GM19452 (cell line): ENCODE data around the gene AP1B1.
"Not testable (repeated sequence)": the region's sequence is repeated elsewhere in the genome, so short reads cannot be mapped to it uniquely, and the experiment has no call there.

ENCODE experiments used
- ATAC-seq: cut with Tn5 transposase; IDR thresholded peaks from one replicate; pipeline ENCODE4 v1.9.1; 2021; ENCODE audit not compliant: unreplicated experiment

The AP1B1 gene

DNA sequence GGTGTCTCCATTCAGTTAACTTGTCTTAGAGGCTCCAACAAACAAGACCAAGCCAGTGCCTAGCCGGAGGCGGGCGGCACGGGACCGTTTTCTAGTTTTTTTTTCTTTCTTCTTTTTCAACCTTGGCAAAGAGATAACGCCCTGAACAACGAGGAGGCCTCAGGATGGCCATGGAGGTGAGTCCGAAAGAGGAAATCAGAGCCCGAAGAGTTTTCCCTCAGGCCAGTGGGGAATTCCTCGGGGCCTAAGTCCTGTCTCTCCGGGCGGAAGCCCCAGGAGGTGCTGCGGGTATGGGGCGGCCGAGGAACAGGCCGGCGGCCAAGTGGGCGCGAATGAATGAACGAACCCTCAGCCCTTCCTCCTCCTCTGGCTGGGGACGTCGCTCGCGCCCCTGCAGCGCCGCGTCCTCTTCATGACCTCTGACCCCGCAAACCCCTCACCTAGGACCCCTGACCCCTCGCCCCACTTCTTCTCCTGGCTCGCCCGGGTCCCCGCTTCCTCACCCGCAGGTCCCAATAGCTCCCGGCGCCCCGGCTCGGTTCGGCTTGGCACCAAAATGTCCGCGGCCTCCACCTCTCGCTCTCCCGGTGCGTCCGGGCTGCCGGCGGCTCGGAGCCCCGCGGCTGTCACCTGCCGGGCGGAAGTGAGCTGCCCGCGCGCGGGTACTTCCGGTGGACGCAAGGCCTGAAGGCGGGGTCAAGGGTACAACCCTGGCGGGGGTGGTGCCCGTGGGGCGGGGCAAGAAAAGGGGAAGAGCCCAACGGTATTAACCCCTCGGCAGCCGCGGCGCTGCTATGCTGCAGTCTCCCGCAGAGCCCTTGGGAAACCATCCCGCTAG, at the start of gene AP1B1:
TSS of gene AP1B1 (minus strand) at position 650 of the 838 bp plus-strand sequence. CDS start 21,327 bp downstream, outside the sequence.
- ATAC-seq: peak; percentile 71

DNA sequence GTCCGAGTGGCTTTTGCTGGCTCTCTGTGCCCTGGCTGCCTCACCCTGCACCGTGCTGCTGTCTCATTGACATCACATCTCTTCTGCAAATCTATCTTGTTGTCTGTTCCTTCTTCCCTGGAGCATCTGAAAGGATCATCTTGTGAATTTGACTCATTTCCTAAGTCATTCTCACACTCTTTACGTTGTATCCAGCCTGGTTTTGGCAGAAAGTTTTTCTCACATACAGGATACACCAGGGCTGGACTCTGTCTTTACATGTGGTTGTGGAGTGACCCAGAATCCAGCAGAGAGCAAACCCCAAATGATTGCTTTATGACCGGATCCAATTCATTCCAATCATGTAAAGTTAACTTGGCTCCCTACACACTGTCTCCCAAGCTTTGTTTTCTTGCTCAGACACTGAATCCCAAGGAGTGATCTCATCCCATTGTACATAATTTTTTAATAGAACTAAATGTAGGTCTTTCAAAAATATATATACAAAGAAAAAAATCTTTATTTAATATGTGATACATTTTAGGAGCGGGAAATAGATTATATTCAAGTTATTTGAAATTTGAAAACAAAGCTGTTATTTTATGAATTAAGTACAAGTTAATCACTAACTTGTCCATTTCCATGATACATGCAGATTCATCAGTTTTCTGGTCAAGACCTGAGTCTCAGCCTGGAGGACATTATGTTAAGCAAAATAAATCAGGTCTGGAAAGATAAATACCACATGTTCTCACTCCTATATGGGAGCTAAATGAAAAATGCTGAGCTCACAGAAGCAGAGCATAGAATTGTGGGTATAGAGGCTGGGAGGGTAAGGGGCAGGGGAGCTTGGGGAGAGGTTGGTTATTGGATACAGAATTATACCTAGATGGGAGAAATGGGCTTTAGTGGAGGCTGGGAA, 47.1 kb upstream of the AP1B1 start:
- no peak for ATAC-seq

DNA sequence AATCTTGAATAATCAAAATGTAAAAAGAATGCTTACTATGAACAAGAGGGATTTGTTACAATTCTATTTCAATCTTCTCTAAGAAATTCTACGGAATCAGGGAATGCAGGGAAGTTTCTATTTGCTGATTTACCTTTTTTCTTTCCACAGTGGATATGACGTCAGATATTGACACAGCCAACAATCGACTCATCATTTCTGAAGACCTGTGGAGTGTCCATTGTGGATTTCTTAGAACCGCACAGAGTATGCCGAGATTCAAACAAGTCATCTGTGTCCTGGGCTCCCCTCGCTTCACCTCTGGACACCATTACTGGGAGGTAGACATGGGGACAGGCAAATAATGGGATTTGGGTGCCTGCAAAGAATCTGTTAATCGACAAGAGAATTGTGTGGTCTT, 45.9 kb upstream of the AP1B1 start:
- ATAC-seq: no peak

DNA sequence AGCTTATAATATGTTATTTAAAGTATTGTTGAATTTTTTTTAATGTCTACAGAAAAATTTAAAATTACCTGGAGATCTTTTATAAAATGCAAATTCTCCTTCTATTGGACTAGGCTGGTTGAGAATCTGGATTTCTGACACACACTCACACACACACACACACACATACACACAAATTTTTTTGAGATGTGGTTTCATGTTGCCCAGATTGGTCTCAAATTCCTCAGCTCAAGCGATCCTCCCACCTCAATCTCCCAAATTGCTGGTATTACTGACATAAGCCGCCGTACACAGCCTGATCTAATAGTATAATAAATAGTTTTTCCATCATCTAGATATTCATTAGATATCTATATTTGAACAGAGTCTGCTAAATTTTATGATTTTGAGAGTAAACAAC, 45.5 kb upstream of the AP1B1 start:
- no peak for ATAC-seq

DNA sequence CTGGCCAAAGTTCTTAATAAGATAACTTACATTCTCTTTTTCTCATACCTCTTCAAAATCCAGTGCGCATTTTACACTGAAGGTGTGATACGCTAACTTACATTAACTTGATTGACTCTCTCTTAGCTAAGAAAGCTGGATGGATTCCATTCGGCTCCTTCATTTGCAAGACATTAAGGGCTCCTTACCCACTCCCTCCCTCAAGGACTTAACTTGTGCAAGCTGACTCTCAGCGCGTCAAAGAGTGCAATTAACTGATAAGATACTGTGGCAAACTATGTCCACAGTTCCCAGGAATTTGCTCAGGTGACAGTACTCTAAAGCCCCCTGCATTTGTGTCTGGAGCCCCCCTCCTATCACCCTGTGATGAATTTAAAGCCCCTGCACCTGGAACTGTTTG, 43.6 kb upstream of the AP1B1 start:
- ATAC-seq: no peak

DNA sequence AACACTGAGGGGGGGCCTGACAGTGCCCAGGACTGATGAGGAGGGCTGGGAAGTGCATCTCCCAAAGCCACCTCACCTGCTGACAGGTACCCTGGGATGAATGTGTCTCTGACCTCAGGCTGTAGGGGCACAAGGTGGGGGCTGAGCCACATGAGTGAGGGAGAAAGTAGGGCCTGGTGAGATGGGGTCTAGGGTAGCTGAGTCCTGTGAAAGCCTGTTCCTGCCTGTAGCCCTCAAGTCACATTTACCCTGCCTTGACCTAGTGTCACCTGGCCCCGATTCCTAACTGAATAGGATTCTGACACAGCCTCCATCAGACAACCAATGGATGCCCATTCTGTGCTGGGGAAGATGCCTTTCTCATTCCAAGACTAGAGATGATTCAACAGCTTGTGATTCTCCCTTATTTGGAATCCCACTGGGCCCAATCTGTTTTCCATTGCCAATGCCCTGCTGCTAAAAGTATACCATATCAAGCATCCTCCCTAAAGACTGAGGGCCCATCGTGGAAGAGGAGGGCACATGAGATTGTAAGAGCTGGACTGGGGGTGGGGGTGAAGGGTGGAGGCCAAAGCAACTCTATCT, 38.9 kb upstream of the AP1B1 start:
- ATAC-seq: no peak

DNA sequence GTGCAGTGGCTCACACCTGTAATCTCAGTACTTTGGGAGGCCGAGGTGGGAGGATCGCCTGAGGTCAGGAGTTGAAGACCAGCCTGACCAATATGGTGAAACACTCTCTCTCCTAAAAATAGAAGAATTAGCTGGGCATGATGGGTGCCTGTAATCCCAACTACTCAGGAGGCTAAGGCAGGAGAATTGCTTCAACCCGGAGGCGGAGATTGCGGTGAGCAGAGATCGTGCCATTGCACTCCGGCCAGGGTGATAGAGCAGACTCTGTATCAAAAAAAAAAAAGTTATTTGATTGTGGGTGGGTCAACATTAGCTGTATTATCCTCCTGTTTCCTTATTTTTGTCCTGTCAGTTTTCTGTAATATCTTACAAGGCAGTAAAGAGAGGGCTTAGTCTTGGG, 38.1 kb upstream of the AP1B1 start:
- no peak for ATAC-seq

DNA sequence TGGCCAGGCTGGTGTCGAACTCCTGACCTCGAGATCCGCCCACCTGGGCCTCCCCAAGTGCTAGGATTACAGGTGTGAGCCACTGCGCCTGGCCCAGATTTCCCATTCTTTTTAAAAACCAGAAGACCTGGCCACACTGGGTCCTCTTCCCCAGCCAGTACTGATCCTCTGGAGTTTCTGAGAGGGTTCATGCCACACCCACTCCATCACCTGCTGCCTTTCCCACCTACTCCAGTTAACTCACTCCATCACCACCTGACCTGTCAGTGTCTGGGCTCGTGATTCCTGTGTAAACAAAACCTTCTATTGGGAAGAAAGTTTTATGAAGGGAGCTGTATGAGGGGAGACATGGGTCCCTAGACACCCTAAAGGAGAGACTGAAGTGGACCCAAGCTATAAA, 30.3 kb upstream of the AP1B1 start:
- ATAC-seq: not testable (repeated sequence)

DNA sequence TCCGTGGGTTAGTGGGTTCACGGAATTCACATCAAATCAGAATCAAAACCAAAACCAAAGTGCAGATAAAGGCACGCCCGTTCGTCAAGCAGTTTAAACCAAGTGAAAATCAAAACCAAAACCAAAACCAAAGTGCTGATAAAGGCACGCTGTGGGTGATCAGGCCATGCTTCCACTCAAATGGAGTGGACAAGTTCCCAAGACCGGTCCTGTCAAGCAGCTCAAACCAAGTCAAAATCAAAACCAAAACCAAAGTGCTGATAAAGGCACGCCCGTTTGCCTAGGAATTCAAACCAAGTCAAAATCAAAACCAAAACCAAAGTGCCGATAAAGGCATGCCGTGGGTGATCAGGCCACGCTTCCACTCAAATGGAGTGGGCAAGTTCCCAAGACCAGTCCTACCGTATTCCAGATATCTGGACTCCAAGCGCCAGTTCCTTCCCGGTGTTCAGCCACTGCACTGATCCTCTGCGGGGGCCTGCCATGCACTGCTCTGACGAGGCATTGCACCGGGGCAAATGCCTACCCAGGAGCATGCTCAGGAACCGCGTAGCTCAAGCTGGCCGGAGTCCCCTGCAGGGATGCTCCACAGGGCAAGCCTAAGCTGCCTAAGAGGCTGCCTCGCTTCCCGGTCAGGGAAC, 26.7 kb upstream of the AP1B1 start:
- not testable (repeated sequence) for ATAC-seq

DNA sequence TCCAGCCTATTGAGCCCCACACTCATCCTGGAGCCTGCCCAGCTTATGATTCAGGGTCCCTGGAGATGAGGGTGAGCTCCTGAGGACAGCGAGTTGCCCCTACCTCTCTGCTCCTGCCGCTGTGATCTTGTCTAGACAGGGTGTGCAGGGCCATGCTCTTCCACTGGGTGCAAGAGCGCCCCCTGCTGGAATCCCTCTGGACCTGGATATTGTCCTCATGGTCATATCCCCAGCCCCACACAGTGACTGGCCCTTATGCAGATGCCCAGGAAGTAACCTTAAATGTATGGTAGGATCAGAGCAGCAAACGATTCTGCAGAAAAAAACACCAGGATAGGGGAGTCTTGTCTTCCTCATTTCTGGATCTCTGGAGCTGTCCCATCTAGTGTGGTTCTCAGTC, 24.4 kb upstream of the AP1B1 start:
- not testable (repeated sequence) for ATAC-seq

DNA sequence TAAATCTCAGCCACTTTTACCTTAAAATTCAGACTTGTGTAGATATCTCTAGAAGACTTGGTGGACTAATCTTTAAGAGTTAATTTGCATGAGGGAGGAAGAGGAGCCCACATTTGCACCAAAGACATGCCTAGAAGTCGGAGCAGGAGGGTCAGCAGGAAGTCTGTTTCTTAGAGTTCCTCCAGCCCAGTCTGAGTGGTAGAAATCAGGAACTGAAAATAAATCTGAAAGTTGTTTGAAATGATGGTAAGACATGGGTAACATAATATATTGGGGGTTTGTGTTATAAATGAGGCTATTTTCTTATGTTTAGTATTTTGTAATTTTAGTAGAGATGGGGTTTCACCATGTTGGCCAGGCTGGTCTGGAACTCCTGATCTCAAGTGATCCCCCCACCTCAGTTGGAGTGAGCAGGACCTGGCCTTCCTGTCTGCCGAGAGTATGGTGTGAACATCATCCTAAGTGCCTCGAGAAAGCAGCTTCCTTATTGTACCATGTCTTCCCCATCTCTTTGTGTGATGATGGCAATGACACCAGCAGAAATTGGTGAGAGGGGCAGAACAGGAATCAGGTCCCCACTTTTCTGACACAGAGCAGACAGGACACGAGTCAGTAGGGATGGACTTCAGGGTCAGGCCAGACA, 23.3 kb upstream of the AP1B1 start:
- not testable (repeated sequence) for ATAC-seq

DNA sequence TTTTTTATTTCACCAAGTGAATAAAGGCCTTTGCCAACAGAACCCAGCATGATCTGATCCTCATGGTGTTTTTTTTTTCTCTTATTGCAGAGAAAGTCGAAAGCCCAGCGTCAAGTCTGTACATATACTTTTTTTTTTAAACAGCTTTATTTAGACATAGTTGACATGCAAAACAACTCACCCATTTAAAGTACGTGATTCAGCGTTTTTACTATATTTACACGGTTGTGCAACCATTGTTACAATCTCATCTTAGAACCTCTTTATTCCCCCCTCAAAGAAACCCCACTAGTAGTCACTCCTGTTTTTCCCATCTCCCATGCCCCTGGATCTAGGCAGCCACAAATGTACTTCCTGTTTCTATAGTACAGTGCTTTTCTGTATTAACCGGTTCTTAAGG, 20.6 kb upstream of the AP1B1 start:
- ATAC-seq: no peak

DNA sequence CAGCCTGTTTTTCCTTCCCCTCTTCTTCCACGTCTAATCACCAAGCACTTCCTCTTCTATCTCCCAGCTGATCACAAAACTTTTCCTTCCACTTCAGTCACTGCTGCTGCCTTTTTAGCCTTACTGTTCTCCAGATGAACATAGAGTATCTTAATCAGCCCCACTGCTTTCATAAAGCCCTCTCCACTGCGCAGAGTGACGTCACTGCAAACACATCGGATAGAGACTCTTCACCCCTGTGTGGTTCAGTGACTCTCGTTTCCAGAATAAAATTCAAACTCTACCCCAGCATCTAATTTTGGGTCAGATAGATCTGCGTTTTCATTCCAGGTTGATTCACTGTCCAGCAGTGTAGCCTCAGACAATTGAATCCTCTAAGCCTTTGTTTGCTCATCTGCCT, 13.2 kb upstream of the AP1B1 start:
- ATAC-seq: not testable (repeated sequence)

DNA sequence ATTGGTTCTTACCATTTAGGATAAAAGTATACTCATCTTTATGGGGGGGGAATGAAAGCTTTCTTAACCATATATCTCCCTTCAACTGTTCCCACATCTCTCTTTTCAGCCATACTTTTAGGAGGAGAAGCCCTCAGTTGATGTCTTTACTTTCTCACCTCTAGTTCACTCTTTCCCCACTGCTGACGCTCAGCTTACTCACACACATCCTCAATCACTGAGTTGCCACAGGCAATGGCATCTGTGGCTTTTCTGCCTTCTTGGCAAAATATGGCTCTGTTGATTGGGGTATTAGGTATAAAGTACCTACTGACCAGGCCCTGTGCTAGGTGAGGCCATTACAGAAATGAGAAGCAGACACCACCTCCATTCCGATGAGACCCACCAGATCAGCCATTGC, 12.2 kb upstream of the AP1B1 start:
- ATAC-seq: no peak

DNA sequence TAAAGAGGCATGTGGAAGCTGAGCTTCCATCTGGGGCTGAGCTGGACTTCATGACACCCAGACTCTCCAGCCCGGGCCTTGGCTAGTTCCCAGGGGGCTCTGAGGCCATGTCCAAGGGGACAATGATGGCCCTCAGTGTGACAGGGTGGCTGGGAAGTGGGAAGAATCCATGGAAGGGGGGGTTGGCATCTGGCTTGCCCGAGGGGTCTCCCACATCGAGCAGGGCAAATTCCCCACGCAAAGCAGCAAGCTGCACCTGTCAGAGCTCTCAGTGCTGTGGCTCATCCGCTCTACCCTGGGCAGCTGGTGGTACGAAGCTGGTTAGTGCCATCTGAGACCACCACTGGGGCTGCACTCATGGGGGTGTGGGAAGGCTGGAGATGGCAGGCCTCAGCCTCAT, 9.4 kb upstream of the AP1B1 start:
- no peak for ATAC-seq

DNA sequence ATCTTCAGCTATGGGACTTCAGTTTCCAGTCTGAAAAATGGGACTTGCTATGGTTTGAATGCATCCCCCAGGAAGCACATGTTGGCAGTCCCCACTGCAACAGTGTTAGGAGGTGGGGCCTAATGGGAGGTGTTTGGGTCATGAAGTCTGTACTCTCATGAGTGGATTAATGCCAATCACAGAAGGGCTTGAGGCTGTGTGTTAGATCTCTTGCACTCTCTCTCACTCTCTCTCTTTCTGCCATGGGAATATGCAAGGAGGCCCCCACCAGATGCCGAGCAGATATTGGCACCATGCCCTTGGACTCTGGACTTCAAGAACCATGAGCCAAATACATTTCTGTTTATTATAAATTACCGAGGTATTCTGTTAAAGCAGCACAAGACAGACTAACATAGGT, 7.8 kb upstream of the AP1B1 start:
- ATAC-seq: no peak

DNA sequence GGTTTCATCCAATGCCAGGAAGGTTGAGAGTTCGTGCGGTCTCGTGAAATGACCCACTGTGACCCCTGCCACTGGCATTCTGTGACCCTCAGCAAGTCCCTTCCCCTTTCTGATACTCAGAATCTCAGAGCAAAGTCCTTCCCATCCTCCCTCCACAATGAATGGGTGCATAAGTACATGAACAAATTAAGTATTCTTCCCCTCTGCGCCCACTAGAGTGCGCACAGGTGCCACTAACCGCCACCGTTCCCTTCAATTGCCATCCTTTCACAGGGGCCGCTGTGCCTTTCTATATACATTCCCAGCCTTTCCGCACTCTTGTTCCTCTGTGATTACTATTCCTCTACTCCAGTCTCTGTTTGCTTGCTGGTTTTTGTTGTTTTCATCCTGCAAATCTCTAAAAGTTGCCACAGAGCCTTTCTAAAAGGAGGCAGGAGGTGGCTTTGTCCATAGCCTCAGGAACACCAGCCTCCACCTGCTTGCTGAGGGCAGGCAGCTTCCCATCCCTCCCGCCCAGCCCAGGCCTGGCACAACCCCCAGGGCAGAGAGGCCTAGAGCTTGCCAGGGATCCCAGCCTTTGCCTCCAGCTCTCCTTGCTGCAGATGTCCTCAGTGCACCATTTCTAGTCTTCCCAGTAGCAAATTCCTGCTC, 6.7 kb upstream of the AP1B1 start:
- ATAC-seq: peak; percentile 72

DNA sequence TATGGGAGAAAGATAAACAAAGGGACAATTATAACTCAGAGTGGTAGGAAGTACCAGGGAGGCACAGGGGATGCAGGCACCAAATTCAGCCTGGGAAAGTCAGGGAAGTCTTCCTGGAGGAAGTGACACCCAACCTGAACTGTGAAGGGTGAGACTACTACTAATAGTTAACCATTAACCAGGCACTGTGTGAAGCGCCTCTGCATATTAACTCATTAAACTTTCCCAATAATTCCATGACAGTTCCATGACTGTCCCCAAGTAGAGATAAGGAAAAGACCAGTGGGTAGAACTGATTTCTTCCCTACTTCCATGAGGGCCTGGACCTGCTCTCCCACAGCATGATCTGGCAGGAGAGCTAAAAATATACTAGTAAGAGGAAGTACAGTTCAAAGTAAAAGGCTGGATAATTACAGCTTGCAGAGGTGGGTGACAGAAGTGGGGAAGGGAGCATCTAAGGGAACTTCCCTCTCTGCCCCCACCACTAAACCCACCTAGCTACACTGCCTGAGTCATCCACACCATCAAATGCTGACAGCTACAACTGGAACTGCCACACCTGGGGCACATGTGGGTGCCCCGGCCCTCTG, 4.7 kb upstream of the AP1B1 start:
- no peak for ATAC-seq

DNA sequence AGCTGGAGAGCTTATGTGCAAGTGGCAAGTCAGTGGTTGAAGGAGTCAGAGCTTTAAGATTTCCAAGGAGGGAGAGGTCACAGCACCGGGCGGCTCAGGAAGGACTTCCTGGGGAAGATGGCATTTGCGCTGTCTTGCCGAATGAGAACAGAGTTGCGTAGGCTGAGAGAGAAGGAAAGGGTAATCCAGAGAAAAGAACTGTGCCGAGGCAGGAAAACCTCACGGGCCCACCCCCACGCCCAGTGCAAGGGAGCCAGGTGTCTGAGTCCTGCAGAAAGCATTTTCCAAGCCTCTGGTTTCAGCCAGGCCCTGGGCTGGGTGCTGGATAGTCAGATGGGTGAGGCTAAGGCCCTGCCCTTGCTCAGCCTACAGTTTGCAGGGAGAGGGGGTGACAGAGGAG, 3.2 kb upstream of the AP1B1 start:
- ATAC-seq: no peak

DNA sequence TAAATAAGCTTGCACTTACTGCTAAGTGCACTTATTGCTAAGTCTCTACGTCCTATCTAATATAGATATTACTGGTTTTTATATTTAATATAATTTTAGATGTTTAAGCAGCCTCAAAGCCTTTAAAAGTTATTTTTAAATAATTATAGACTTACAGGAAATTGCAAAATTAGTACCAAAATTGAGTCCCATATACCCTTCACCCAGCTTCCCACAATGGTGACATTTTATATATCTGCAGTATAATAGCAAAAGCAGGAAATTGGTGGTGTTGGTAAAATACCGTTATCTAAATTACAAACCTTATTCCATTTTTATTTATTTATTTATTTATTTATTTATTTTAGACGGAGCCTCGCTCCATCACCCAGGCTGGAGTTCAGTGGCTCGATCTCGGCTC, 1.9 kb upstream of the AP1B1 start:
- no peak for ATAC-seq
